GM12873 (cell line): ENCODE results near the gene GATA3.

Source experiments
- TF ChIP-seq, protein P1 (sequence below): IDR thresholded peaks from 2 replicates; pipeline ENCODE4 v1.5.1; 2012; ENCODE audit warnings: low read depth, mild to moderate bottlenecking, moderate library complexity, low read length, control low read depth; ENCODE audit not compliant: insufficient read depth; ENCODE audit errors: missing control alignments

The GATA3 gene

DNA sequence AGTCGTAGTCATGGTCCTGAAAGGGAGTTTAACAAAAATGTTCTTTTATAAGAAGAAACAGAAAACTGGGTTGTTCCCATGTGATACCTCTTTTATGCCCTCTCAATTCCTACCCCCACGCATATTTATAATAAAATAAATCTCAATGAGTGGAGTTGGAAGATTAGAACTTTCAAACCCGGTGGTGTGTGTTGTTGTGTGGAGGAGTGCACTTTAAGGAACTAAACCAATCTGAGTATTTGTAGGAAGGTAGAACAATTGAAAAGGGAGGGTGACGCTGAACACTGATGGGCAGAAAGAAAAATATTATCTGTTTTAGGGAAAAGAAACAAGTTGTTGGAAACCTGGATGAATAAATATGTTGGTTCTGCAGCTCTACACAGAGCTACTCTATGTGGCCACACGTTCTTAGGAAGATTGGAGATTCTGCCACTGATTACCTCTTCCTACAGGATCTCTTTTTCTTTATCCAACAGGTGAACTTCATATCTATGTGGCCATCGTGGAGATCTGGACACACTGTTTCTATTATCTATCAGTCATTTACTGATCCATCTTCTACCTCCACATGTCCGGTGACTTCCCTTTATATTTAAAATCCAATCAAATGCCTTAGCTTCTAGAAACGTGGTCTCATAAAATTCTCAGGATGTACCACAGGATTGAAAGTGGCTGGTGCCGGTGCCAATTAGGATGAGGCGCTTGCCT lies 13.1 kb upstream of the GATA3 start:
- TF ChIP-seq, protein P1, sequence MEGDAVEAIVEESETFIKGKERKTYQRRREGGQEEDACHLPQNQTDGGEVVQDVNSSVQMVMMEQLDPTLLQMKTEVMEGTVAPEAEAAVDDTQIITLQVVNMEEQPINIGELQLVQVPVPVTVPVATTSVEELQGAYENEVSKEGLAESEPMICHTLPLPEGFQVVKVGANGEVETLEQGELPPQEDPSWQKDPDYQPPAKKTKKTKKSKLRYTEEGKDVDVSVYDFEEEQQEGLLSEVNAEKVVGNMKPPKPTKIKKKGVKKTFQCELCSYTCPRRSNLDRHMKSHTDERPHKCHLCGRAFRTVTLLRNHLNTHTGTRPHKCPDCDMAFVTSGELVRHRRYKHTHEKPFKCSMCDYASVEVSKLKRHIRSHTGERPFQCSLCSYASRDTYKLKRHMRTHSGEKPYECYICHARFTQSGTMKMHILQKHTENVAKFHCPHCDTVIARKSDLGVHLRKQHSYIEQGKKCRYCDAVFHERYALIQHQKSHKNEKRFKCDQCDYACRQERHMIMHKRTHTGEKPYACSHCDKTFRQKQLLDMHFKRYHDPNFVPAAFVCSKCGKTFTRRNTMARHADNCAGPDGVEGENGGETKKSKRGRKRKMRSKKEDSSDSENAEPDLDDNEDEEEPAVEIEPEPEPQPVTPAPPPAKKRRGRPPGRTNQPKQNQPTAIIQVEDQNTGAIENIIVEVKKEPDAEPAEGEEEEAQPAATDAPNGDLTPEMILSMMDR: no peak

DNA sequence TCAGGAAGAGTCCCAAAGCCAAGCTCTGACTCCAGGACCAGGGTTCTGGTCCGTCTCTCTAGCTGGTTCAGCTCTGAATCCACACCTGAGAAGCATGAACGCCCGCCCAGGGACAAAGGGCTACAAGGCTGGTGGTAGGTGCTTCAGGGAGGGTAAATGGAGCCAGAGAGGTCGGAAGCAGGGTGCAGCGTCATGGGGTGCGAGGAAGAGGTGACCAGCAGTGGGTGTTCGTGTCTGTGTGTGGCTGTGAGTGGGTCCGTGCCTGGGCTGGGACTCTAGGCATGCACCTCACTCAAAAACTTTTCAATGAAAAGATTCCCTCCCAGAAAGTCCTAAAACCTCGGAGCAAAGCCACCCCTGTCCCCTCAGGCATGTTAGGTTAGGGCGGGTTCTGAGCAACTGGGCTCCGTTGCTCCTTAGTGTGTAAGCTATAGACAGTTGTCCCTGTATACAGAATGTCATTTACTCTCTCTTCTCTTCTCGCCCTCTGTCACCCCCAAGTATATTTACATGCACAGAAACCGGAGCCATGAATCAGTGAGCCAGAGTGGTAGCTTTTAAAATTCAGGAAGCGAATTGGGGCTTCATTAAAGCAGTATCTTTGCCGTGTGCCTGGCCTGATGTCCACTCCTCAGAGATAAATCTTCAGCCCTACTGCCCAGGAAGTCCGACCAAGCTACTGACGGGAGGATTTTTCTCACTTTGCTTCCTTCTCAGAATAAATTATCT lies 12.3 kb upstream of the GATA3 start:
- TF ChIP-seq, protein P1: no peak

DNA sequence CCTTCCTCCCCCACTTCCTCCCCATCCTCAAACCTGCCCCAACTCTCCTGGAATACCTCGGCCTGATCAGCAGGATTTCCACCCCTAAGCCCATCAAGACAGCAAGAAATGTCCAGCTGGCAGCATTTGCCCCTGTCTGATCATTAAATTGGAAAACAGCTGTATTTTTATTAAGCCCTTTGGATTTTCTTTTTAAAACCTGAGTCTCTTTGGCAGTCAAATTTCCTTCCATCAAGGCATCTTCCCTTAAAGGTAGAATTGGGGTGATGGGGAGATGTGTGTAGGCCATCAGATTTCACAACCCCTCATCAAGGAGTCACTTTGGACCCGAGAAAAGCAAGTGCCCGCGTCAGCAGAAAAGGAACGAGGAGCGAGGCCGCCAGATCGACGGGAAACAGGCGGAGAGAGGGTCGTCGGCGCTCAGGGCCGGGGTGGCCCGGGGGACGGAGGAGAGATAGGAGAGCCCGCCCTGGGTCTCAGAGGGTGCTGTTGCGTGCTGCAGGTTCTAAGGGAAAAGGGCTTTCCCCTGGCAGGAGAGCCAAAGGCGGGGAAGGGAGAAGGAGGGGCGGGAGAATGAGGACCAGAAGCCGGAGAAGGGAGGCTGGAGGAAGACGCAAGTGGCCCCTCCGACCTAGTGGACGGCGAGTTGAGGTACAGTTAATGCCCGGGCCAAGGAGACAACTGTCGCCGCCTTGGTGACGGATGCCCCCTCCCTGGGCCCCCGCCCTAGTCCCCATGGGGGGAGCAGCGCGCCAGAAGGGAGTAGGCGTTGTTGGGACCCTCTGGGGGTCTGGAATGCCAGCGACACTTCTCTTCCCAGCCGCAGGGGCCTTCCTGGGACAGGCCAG lies 11.5 kb upstream of the GATA3 start:
- TF ChIP-seq, protein P1: no peak

DNA sequence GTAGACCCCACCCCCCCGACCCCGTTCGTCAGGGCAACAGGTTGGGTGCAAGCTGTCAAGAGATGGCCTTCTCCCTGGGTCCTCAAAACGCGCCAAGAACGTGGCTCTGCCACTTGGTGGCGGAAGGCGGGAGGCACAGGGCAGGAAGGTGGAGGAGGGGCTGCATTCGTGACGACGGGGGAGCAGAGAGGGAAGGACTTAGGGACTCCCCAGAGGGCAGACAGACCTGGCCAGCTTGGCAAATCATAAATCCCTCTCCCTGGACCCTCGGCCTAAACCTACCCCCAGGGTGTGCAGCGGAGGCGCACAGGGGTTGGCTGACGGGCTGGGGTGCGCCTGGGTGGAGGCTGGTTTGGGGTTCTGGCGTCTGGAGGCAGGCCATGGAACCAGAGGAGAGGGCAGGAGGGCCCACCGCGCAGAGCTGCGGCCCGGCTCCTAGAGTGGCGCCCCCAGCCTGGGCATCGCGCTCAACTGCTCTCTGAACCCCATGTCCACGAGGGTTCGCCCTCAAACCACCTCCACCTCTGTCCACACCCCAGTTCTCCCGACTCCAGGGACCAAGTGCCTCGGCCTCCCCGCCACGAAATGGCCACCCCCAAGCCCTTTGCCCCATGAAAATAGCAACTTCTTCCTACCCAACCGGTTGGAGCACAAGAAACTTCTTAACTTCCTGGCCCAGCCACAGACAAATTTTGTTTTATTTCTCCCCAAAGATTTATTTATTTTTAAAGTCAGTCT lies 10.8 kb upstream of the GATA3 start:
- TF ChIP-seq, protein P1: peak; percentile 56

DNA sequence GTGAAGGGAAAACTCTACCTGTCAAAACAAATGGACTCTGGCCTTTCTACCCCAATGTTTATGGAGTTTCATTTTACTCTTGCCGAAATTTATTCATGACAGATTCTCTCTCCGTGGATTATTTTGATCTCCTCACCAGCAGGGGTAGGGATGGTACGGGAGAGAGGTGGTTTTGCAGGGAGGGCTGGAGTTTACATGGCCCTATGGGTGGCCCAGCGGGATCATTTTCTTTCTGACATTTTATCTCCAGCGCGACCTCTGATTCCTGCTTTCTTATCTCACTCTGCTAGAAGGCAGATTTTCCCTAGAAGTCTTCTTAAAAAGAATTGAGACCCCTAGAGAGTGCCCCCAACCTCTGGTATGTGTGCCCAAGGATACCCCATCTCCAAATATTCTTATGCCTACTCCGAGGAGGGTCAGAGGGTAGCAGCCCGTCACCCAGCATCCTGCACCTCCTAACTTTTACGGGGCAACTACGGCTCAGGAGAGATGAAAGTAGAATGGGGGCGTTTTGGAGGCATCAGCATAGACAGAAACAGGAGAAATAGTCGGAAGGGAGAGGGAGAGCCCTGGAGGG lies 10.1 kb upstream of the GATA3 start:
- TF ChIP-seq, protein P1: no peak

DNA sequence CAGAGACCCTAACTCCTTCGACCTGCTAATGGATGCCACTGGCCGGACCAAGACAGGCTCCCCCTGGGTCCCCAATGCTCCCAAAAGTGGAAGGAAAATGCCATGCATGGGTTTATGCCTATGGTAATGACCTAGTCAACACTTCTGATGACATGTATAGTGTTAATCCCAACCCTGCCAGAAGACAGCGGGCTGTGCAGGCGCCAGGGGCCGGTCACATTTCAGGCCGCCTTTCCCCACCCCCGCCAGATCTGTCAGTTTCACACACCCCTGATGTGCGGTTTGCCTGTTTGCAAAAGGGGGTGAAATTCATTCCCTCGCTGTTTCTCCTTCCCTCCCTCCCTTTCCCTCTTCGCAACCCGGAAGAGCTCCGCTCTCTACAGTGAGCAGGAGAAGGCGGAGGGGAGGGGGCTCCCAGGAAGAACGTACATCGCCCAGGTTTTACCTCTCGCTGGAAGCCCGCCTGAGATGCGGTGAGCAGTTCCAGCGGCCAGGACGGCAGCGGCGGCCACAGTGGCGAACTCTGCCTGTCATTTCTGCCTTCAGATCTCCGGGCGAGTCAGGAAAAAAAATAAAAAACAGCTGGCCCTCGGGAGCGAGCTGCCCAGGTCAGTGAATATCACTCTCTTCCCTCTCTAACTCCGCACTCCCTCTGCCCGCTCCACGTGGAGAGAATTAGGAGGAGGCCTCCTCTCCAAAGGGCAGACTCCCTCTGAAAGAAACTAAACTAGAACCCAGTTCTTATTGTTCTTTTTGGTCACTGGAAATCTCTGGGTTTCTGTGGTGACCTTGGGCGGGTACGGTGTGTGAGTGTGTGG lies 9.4 kb upstream of the GATA3 start:
- TF ChIP-seq, protein P1: no peak
